ENCODE results near the gene PARL.

- TF ChIP-seq CTCF (IDR thresholded peaks at IDR 0.05) = no peak
- TF ChIP-seq POLR2A (IDR thresholded peaks at IDR 0.05) = no peak
Observed at GRCh38 chr3:183837894-183838293, 46.8 kb downstream of the PARL start.

All from heart left ventricle (tissue), 13 donors.